NOMO-1 treated with dmso at 0.1 percent for 144 hours (cell line): ENCODE data around the gene PFN1.
A peak's percentile ranks its signal among the peaks of the same experiment; 100 is the strongest.
"Not testable (repeated sequence)": the region's sequence is repeated elsewhere in the genome, so short reads cannot be mapped to it uniquely, and the experiment has no call there.

Experiments
- DNase-seq: peaks from one replicate; lab custom pipeline; 2025; ENCODE audit not compliant: unreplicated experiment; lab: John Stamatoyannopoulos, UW

The PFN1 gene

GRCh38 chr17:4926577-4927335 lies 21.6 kb downstream of the PFN1 start:
- not testable (repeated sequence) for DNase-seq

GRCh38 chr17:4921320-4921719 lies 27.0 kb downstream of the PFN1 start:
- no peak for DNase-seq

GRCh38 chr17:4920351-4921048 lies 27.8 kb downstream of the PFN1 start:
- DNase-seq, result peak; percentile 23

- no peak for DNase-seq
These were observed 28.8 kb downstream of the PFN1 start for GRCh38 chr17:4919511-4920047.

- DNase-seq, result not testable (repeated sequence)
These were observed 33.8 kb downstream of the PFN1 start for GRCh38 chr17:4914551-4914950.

- DNase-seq, result no peak
These were observed 34.3 kb downstream of the PFN1 start for GRCh38 chr17:4913994-4914393.

GRCh38 chr17:4908711-4909496 lies 39.4 kb downstream of the PFN1 start:
- peak; percentile 88 for DNase-seq

GRCh38 chr17:4908301-4908700 lies 40.0 kb downstream of the PFN1 start:
- DNase-seq, result no peak

- not testable (repeated sequence) for DNase-seq
These were observed 41.7 kb downstream of the PFN1 start for GRCh38 chr17:4906642-4907041.

- peak; percentile 7 for DNase-seq
These were observed 45.1 kb downstream of the PFN1 start, which contains the start of gene CHRNE for GRCh38 chr17:4903051-4903818. Gene CHRNE, minus strand, starts transcription at chr17:4903098. Its CDS starts 35 bp downstream, at chr17:4903063.

GRCh38 chr17:4902540-4902939 lies 45.8 kb downstream of the PFN1 start:
- DNase-seq, result no peak

- DNase-seq, result no peak
These were observed 46.5 kb downstream of the PFN1 start for GRCh38 chr17:4901648-4902344.

GRCh38 chr17:4901108-4901647 lies 47.2 kb downstream of the PFN1 start:
- DNase-seq, result no peak

- DNase-seq, result no peak
These were observed 47.9 kb downstream of the PFN1 start for GRCh38 chr17:4900231-4901107.

GRCh38 chr17:4899341-4900230 lies 48.7 kb downstream of the PFN1 start, which contains the start of gene C17orf107:
Gene C17orf107, plus strand, starts transcription at chr17:4899536. Its CDS starts 227 bp downstream, at chr17:4899763.
- DNase-seq, result peak; percentile 51

- DNase-seq, result no peak
These were observed 49.4 kb downstream of the PFN1 start for GRCh38 chr17:4898927-4899326.

GRCh38 chr17:4898351-4898750 lies 50.0 kb downstream of the PFN1 start:
- DNase-seq, result no peak

GRCh38 chr17:4897785-4898184 lies 50.5 kb downstream of the PFN1 start:
- DNase-seq, result no peak
